H4 (cell line): ENCODE results near the gene CALCOCO2. TPM values are rescaled to one million over a fixed set of nuclear protein-coding genes. Genes with fewer than 3 reads are reported as not detected.

Experiments
- DNase-seq: peaks from one replicate; pipeline ENCODE4 v3.0.0-alpha.2; 2015; ENCODE audit warnings: low spot score
- total RNA-seq: library from RNA; depleted of rRNA; stranded (reverse); fragments of >200 nt; shearing (Covaris generic); gene quantifications from 2 replicates; pipeline ENCODE4 v1.2.3, GENCODE V29; 2014

Gene CALCOCO2
- total RNA-seq, 1 experiment from 2014 or later, result 61.2 TPM

GRCh38 chr17:48873696-48874443, 43.0 kb downstream of the CALCOCO2 start:
- no peak for DNase-seq

- DNase-seq, result peak; percentile 72
Observed at GRCh38 chr17:48878920-48879898, 48.4 kb downstream of the CALCOCO2 start.

- DNase-seq, result no peak
Observed at GRCh38 chr17:48882272-48882671, 51.4 kb downstream of the CALCOCO2 start.

GRCh38 chr17:48883171-48883570, 52.3 kb downstream of the CALCOCO2 start:
- no peak for DNase-seq

GRCh38 chr17:48890086-48890485, 59.3 kb downstream of the CALCOCO2 start:
- DNase-seq, result no peak

- DNase-seq, result no peak
Observed at GRCh38 chr17:48892940-48893645, 62.3 kb downstream of the CALCOCO2 start.

- DNase-seq, result no peak
Observed at GRCh38 chr17:48893646-48894508, 63.0 kb downstream of the CALCOCO2 start.

- no peak for DNase-seq
Observed at GRCh38 chr17:48894886-48895285, 64.1 kb downstream of the CALCOCO2 start.

- DNase-seq, result no peak
Observed at GRCh38 chr17:48901241-48901640, 70.4 kb downstream of the CALCOCO2 start.

- DNase-seq, result no peak
Observed at GRCh38 chr17:48903401-48903800, 72.6 kb downstream of the CALCOCO2 start.

- no peak for DNase-seq
Observed at GRCh38 chr17:48904428-48904827, 73.6 kb downstream of the CALCOCO2 start.

- no peak for DNase-seq
Observed at GRCh38 chr17:48905987-48906515, 75.2 kb downstream of the CALCOCO2 start.

- no peak for DNase-seq
Observed at GRCh38 chr17:48907713-48908046, 76.8 kb downstream of the CALCOCO2 start.

GRCh38 chr17:48908047-48908843, 77.4 kb downstream of the CALCOCO2 start, which contains the start of gene UBE2Z:
Gene UBE2Z (plus strand): TSS chr17:48908407. CDS start chr17:48908504, 97 bp downstream.
- DNase-seq, result peak; percentile 96

- DNase-seq, result peak; percentile 87
Observed at GRCh38 chr17:48908853-48909394, 78.1 kb downstream of the CALCOCO2 start.

GRCh38 chr17:48909783-48910182, 78.9 kb downstream of the CALCOCO2 start:
- no peak for DNase-seq

- no peak for DNase-seq
Observed at GRCh38 chr17:48910370-48910769, 79.5 kb downstream of the CALCOCO2 start.

- no peak for DNase-seq
Observed at GRCh38 chr17:48912476-48912875, 81.6 kb downstream of the CALCOCO2 start.
